SH-SY5Y (cell line): Measurements from ENCODE around the gene DLX3.

Experiments used
- GATA2 ChIP-seq: IDR thresholded peaks from 2 replicates; pipeline ENCODE4 v1.6.1; 2011; ENCODE audit warnings: mild to moderate bottlenecking, low read depth, low read length
- GATA3 ChIP-seq: IDR thresholded peaks from 2 replicates; pipeline ENCODE4 v1.6.1; 2011; ENCODE audit warnings: low read depth, mild to moderate bottlenecking, low read length, moderate library complexity

DNA sequence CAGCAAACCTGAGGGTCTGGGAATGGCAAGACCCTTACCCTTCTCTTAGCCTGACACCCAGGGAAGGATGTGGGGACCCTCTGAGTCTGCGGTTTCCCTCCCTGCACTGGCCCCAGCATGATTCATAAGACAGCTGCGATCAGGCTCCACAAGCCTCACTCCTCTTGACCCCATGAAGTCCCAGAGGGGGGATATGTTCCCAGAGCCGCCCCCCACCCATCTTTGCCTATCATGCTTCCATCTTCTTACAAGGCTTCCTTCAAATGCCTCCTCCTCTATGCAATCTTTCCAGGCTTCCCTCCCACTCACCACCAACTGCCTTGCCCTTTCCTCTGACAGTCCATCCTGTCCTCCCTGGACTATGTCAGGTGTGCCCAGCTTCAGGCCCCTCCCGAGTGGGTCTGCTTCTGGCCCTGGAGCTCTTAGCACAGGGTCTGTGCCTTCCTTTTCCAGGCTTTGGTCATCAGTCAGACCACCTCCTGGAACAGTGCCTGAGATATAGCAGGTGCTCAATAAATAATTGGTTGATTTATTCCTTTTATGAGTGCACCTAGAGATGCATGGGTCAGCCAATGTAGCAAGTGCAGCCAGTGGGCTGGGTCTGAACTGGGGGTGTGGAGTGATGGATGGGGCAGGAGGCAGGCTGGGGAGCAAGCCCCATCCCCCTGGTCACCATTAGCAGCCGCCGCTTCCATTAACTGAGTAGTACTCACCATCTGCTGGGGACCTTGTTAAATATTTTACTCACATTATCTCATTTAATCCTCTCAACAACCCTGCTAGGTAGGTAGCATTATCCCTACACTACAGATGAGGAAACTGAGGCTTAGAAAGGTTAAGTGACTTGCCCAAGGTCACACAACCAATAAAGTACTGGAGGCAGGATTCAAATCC lies 8.4 kb downstream of the DLX3 start:
- TF ChIP-seq GATA2 (no peak), GATA3 (no peak)
